HG03520 (cell line): ENCODE results near the gene DGKQ.
"Not testable (repeated sequence)": the region's sequence is repeated elsewhere in the genome, so short reads cannot be mapped to it uniquely, and the experiment has no call there.

Experiments
- ATAC-seq: cut with Tn5 transposase; IDR thresholded peaks from one replicate; pipeline ENCODE4 v1.9.1; 2021; ENCODE audit warnings: mild to moderate bottlenecking, moderate library complexity; ENCODE audit not compliant: unreplicated experiment

DGKQ gene

GRCh38 chr4:982291-982690 lies 8.9 kb upstream of the DGKQ start:
- no peak for ATAC-seq

GRCh38 chr4:978957-979701 lies 5.8 kb upstream of the DGKQ start:
- ATAC-seq, result no peak

GRCh38 chr4:976016-976415 lies 2.6 kb upstream of the DGKQ start:
- ATAC-seq, result not testable (repeated sequence)

GRCh38 chr4:974668-975067 lies 1.3 kb upstream of the DGKQ start:
- no peak for ATAC-seq

- peak; percentile 35 for ATAC-seq
Observed at GRCh38 chr4:972651-973424, 531 bp downstream of the DGKQ start.

GRCh38 chr4:971666-972500 lies 1.5 kb downstream of the DGKQ start:
- no peak for ATAC-seq

- no peak for ATAC-seq
Observed at GRCh38 chr4:970854-971520, 2.4 kb downstream of the DGKQ start.

GRCh38 chr4:970046-970745 lies 3.2 kb downstream of the DGKQ start:
- ATAC-seq, result no peak

GRCh38 chr4:968621-969394 lies 4.6 kb downstream of the DGKQ start:
- no peak for ATAC-seq

GRCh38 chr4:968221-968620 lies 5.1 kb downstream of the DGKQ start:
- ATAC-seq, result no peak

GRCh38 chr4:967113-968104 lies 6.0 kb downstream of the DGKQ start:
- ATAC-seq, result no peak

GRCh38 chr4:966266-967112 lies 6.9 kb downstream of the DGKQ start:
- ATAC-seq, result no peak

GRCh38 chr4:965766-966134 lies 7.6 kb downstream of the DGKQ start:
- no peak for ATAC-seq

- ATAC-seq, result no peak
Observed at GRCh38 chr4:965048-965765, 8.2 kb downstream of the DGKQ start.

GRCh38 chr4:964346-965025 lies 8.9 kb downstream of the DGKQ start:
- ATAC-seq, result no peak
